Epithelial cell of proximal tubule (primary cell): ENCODE data around the gene SH3BGRL3. TPM values are rescaled to one million over a fixed set of nuclear protein-coding genes. Genes with fewer than 3 reads are reported as not detected.

Source experiments
- DNase-seq: peaks from one replicate; pipeline ENCODE4 v3.0.0-alpha.2; 2011; ENCODE audit warnings: low read depth
- H3K4me3 ChIP-seq: 2 replicates; pipeline ENCODE4 v1.5.1; 2011; ENCODE audit warnings: low read depth, mild to moderate bottlenecking, low read length
- total RNA-seq: library from RNA; depleted of rRNA; stranded (reverse); fragments of >200 nt; gene quantifications from 2 replicates; pipeline ENCODE4 v1.2.3, GENCODE V29; 2015
- TF ChIP-seq, protein P1 (sequence below): conservative IDR thresholded peaks from 2 replicates; pipeline ENCODE4 v1.5.1; 2012; ENCODE audit warnings: low read depth, mild to moderate bottlenecking, low read length

SH3BGRL3 gene
- total RNA-seq, 1 donor from 2014 or later, result 184 TPM

DNA sequence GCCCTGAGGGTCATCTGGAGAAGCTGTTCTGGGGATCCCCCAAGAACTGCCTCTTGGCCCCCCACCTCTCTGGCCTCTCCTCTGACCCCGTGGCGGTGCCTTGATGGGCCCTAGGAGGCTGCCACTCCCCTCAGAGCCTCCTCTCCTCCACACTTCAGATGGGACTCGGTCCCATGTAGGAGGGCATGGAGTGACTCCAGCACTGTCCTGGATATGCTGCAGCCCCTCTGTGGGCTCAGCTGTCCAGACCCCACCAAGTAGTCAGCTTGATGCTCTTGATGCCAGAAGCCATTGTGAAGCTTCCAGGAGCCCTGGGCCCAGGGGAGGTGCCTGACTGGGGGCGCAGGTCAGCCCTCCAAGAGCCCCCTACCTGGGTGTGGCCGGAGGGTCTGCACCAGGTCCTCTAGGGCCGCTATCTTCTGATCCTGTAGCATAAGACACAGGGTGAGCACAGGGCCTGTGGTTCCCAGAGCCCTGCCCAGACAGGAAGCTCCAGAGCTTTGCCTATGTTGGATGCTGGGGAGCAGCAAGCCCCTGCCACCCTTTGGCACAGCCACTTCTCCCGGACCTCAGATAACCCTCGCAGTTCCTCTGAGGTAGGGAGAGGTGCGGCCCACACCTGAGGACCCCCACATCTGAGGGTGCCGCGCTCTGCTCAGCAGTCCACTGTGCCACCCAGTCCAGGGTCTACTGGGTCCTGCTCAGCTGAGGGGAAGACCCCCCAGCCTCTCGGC is 17.3 kb downstream of the SH3BGRL3 start:
- no peak for DNase-seq
- TF ChIP-seq, protein P1, sequence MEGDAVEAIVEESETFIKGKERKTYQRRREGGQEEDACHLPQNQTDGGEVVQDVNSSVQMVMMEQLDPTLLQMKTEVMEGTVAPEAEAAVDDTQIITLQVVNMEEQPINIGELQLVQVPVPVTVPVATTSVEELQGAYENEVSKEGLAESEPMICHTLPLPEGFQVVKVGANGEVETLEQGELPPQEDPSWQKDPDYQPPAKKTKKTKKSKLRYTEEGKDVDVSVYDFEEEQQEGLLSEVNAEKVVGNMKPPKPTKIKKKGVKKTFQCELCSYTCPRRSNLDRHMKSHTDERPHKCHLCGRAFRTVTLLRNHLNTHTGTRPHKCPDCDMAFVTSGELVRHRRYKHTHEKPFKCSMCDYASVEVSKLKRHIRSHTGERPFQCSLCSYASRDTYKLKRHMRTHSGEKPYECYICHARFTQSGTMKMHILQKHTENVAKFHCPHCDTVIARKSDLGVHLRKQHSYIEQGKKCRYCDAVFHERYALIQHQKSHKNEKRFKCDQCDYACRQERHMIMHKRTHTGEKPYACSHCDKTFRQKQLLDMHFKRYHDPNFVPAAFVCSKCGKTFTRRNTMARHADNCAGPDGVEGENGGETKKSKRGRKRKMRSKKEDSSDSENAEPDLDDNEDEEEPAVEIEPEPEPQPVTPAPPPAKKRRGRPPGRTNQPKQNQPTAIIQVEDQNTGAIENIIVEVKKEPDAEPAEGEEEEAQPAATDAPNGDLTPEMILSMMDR, result no peak

DNA sequence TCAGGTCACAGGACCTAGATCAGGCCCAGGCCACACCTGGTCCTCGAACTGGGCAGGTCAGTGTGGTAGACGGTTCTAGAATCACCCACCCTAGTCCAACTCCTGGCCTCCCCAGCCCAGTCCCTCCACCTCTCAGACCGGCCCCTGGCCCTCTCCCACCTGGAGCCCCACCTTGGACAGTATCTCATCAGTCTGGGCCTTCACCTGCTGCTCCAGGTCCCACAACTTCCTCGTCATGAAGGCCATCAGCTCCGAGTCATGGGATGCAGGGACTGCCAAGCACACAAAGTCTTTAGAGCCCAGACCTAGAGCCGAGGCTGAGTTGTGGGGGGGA is 17.9 kb downstream of the SH3BGRL3 start:
- TF ChIP-seq, protein P1, result no peak
- no peak overlapping the region for H3K4me3 ChIP-seq
- DNase-seq, result no peak

More for the DNA sequence above, 17.3 kb downstream of the SH3BGRL3 start:
- H3K4me3 ChIP-seq, result no peak overlapping the region

DNA sequence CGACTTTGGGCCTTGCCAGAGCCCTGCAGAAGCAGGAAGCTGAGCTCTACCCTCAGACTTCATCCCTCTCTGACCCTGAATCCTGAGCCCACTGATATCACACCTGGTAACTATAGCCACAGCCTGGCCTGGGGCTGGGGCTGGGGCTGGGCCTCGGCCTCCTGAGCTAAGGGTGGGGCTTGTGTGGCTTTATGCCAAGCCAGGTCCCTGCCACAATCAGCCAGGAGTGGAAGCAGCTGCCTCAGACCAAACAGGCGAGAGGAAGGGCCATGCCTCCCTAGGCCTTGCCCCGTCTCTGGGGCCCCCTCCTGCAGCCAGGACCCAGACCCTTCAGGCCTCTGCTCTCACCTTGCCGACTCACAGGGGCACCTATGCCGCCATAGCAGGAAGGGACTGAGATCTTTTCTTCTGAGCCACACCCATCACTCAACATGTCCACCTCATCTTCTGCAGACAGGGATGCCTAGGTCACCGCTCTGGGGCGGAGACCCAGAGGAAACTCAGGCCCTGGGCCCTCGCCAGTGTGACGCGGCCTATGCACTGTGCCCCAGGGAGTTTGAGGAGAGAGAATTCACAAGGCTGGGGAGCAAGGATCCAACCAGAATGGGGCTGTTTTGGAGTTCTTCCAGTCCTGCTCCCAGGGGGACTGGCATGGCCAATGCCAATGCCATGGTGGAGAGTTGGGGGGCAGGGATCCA is 20.8 kb downstream of the SH3BGRL3 start:
- TF ChIP-seq, protein P1, result no peak
- DNase-seq, result no peak
- H3K4me3 ChIP-seq, result no peak overlapping the region

DNA sequence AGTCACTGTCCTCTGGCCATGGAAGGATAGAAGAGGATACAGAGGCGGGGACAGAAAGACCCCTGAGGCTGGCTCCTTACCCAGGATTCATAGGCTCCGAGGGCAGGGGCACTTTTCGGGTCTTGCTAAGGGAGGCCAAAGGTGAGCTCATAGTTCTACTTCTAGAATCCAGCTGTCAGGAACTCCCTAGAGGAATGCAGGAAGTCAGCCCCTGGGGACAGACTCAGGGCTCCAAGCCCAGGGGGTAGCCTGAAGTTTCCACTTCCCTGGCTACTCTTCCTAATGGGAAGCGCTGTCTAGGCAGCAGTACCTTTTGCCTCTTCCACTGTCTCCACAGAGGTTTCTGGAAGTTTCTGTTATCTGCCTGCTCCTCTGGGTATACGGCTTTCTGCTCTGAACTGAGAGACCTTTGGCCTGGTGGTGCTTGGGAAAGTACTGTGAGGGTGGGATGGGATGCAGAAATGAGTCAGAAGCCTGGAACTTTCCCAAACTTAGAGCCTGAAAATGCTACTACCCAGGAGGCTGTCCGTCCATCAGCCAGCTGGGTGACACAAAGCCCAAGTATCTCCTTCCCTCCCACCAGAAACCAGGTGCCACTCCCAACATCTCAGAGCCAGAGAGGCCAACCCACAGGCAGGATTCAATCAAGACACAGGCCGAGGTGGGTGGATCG is 23.0 kb downstream of the SH3BGRL3 start:
- no peak for DNase-seq
- H3K4me3 ChIP-seq, result no peak overlapping the region
- TF ChIP-seq, protein P1, result no peak

DNA sequence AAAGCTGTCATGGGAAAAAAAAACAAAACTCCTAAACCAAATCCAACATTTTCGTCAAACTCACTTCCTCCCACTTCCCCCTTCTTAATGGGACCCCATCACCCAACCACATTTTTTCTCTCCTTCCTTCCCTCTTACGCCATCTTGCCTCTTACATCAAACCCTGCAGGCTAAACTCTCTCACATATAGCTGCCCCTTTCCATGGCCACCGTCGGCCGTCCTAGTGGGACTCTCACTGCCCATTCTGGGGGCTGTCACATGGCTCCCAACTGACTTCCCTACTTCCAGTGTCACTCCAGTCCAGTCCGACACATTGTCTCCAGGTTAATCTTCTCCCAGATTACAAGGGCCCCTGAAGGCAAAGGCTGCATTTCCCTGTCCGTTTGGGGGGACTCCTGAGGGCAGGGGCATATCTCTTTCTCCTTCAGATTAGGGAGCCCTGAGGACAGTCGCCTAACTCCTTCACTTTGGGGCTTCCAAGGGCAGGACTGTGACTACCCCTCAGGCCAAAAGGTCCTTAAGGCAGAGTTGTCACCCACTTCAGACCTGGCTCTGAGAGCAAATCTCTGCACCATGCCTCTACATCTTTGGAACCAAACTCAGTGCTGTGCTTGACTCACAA is 25.9 kb downstream of the SH3BGRL3 start:
- no peak for DNase-seq
- peak overlapping the region; percentile 97 for H3K4me3 ChIP-seq
- TF ChIP-seq, protein P1, result no peak

DNA sequence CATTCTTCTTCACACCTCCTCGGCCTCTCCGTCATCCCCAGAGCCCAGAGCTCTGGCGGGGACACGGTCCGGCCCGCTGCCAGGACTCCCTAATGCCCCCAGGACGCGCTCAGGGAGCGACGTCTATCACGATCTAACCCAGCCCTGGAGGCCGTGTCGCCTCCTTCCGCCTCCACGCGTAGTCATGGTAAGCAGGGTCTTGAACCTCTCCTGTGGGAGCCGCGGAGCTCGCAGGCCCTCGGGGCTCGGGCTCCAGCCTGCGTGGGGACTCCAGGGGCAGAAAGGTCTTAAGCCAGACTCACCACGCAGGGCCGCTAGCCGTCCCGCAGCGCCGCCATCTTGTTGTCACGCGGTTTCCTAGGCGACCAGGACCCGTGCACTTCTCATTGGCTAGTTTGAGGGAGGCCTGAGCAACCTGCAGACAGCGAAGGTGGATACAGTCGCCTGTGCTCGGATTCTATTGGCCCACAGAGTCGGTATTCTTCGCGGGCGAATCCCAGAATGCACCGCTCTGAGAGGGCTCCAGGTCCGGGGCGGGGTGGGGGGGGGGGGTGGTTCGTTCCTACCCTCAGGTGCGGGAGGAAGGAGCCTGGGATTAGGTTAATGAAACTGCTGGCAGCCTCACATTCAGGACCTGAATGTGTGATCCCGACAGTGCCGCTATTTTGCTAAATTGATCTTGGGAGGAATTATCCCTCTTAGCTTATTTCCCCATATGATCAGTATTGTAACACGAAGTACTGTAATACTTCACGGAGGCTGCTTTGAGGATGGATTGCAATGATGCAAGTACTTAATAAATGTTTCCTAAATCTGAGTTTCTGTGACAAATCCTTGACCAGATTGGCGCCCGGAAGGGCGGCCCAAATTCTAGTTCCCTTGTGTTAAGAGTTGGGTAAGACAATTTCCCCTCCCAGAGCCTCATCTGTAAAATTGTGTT is 26.7 kb downstream of the SH3BGRL3 start, which contains the start of gene UBXN11:
Gene UBXN11 (minus strand): TSS at position 347 of the 940 bp plus-strand sequence. CDS start 3,753 bp downstream, outside the sequence.
- peak within 1 kb of the TSS; percentile 97 for H3K4me3 ChIP-seq
- TF ChIP-seq, protein P1, result no peak
- DNase-seq, result peak; percentile 74
